HG02678 (cell line): Measurements from ENCODE around the gene RBBP5.

Experiments
- ATAC-seq: cut with Tn5 transposase; IDR thresholded peaks from one replicate; pipeline ENCODE4 v1.9.1; 2021; ENCODE audit warnings: mild to moderate bottlenecking, moderate library complexity; ENCODE audit not compliant: unreplicated experiment

The RBBP5 gene

GRCh38 chr1:205133287-205133686 lies 11.5 kb upstream of the RBBP5 start:
- no peak for ATAC-seq

GRCh38 chr1:205129447-205130029 lies 7.8 kb upstream of the RBBP5 start:
- ATAC-seq: no peak

- no peak for ATAC-seq
These were observed 6.3 kb upstream of the RBBP5 start for GRCh38 chr1:205128050-205128449.

- no peak for ATAC-seq
These were observed 5.9 kb upstream of the RBBP5 start for GRCh38 chr1:205127646-205128045.

- ATAC-seq: no peak
These were observed 2.9 kb upstream of the RBBP5 start for GRCh38 chr1:205124726-205125125.

- ATAC-seq: peak; percentile 5
These were observed 708 bp upstream of the RBBP5 start for GRCh38 chr1:205122489-205122882.

- ATAC-seq: no peak
These were observed 3.0 kb downstream of the RBBP5 start for GRCh38 chr1:205118752-205119151.

GRCh38 chr1:205111354-205111753 lies 10.4 kb downstream of the RBBP5 start:
- ATAC-seq: no peak

- no peak for ATAC-seq
These were observed 12.1 kb downstream of the RBBP5 start for GRCh38 chr1:205109711-205110110.

- ATAC-seq: no peak
These were observed 12.5 kb downstream of the RBBP5 start for GRCh38 chr1:205109269-205109668.

GRCh38 chr1:205108464-205108863 lies 13.3 kb downstream of the RBBP5 start:
- no peak for ATAC-seq

- no peak for ATAC-seq
These were observed 14.5 kb downstream of the RBBP5 start for GRCh38 chr1:205107327-205107726.

GRCh38 chr1:205102404-205102803 lies 19.4 kb downstream of the RBBP5 start:
- ATAC-seq: no peak

GRCh38 chr1:205098242-205098641 lies 23.5 kb downstream of the RBBP5 start:
- ATAC-seq: no peak

GRCh38 chr1:205095422-205095821 lies 26.4 kb downstream of the RBBP5 start:
- ATAC-seq: no peak

GRCh38 chr1:205091043-205091740 lies 30.6 kb downstream of the RBBP5 start:
- no peak for ATAC-seq

- ATAC-seq: no peak
These were observed 33.4 kb downstream of the RBBP5 start for GRCh38 chr1:205088341-205088740.

- ATAC-seq: no peak
These were observed 37.4 kb downstream of the RBBP5 start, which contains the start of gene TMEM81 for GRCh38 chr1:205084360-205084759. TSS of gene TMEM81 (minus strand) at chr1:205084460. CDS start at chr1:205084320, 140 bp downstream.

GRCh38 chr1:205082431-205082830 lies 39.3 kb downstream of the RBBP5 start:
- no peak for ATAC-seq

- no peak for ATAC-seq
These were observed 43.9 kb downstream of the RBBP5 start for GRCh38 chr1:205077934-205078311.

- no peak for ATAC-seq
These were observed 44.4 kb downstream of the RBBP5 start for GRCh38 chr1:205077158-205077933.

- no peak for ATAC-seq
These were observed 45.5 kb downstream of the RBBP5 start for GRCh38 chr1:205076245-205076761.
